Measurements from ENCODE around the gene IPO9. TPM values are rescaled to one million over a fixed set of nuclear protein-coding genes. Genes with fewer than 3 reads are reported as not detected.

Gene IPO9
- total RNA-seq, 2 experiments from 2014 or later, result 64.6 to 67.5 TPM

- Mint-ChIP-seq H3K4me1 (ENCODE audit: low read depth) (peaks cover 6% of the 10 kb centered on the region), H3K27me3 (peaks cover 18% of the 10 kb centered on the region), H3K36me3 (ENCODE audit: low read depth) (no peaks in the 10 kb centered on the region), H3K27ac (no peak overlapping the region), H3K9me3 (no peaks in the 10 kb centered on the region), H3K4me3 (no peak overlapping the region)
- POLR2A ChIA-PET, result interaction anchor here (1.0 to 2.4 kb wide), 7 partner anchors 9 to 99 kb away, joined by 3 to 10 read pairs (median 5); partner anchors contain the start of genes RNPEP and TIMM17A
- CTCF ChIA-PET, result interaction anchor here (1.3 to 8.3 kb wide), 5 partner anchors 10 to 117 kb away, joined by 5 to 100 read pairs (median 6); no protein-coding TSS in a partner anchor
- peak; percentile 25 for DNase-seq
- intact Hi-C loops (cut with micrococcal nuclease), result no loop called here
- ATAC-seq, result peak; percentile 37
- no peak for TF ChIP-seq CTCF (IDR thresholded peaks at IDR 0.05)
Measured at GRCh38 chr1:201883786-201884185, 54.8 kb downstream of the IPO9 start.

- no peak for ATAC-seq
- CTCF ChIA-PET, result interaction anchor here (2.0 to 8.3 kb wide), 4 partner anchors 10 to 116 kb away, joined by 5 to 100 read pairs (median 12); no protein-coding TSS in a partner anchor
- no peaks in the 10 kb centered on the region for H3K9me3 Mint-ChIP-seq
- intact Hi-C loops (cut with micrococcal nuclease), result no loop called here
- no peak overlapping the region for H3K27ac Mint-ChIP-seq
- H3K27me3 Mint-ChIP-seq, result peaks cover 19% of the 10 kb centered on the region
- no peaks in the 10 kb centered on the region for H3K36me3 Mint-ChIP-seq (ENCODE audit: low read depth)
- no peak overlapping the region for H3K4me3 Mint-ChIP-seq
- POLR2A ChIA-PET, result interaction anchor here (1.1 to 2.4 kb wide), 5 partner anchors 9 to 71 kb away, joined by 3 to 10 read pairs (median 8); partner anchors contain the start of gene TIMM17A
- peaks cover 9% of the 10 kb centered on the region for H3K4me1 Mint-ChIP-seq (ENCODE audit: low read depth)
- no peak for DNase-seq
- TF ChIP-seq CTCF (IDR thresholded peaks at IDR 0.05), result no peak
Measured at GRCh38 chr1:201884425-201884824, 55.5 kb downstream of the IPO9 start.

- DNase-seq, result no peak
- Mint-ChIP-seq H3K4me3 (no peak overlapping the region), H3K9me3 (no peaks in the 10 kb centered on the region), H3K27me3 (peaks cover 28% of the 10 kb centered on the region), H3K36me3 (ENCODE audit: low read depth) (no peaks in the 10 kb centered on the region), H3K4me1 (ENCODE audit: low read depth) (peaks cover 11% of the 10 kb centered on the region), H3K27ac (no peak overlapping the region)
- intact Hi-C loops (cut with micrococcal nuclease), result no loop called here
- CTCF ChIA-PET, result interaction anchor here (2.5 to 8.3 kb wide), 3 partner anchors 8 to 11 kb away, joined by 6 to 100 read pairs (median 36); no protein-coding TSS in a partner anchor
- no peak for ATAC-seq
- TF ChIP-seq CTCF (IDR thresholded peaks at IDR 0.05), result no peak
- POLR2A ChIA-PET, result interaction anchor here (0.6 to 1.6 kb wide), 5 partner anchors 8 to 78 kb away, joined by 3 to 4 read pairs (median 3); no protein-coding TSS in a partner anchor
Measured at GRCh38 chr1:201885531-201886075, 56.6 kb downstream of the IPO9 start.

GRCh38 chr1:201886103-201886885 lies 57.3 kb downstream of the IPO9 start:
- intact Hi-C loops (cut with micrococcal nuclease), result no loop called here
- Mint-ChIP-seq H3K4me1 (ENCODE audit: low read depth) (peaks cover 11% of the 10 kb centered on the region), H3K9me3 (no peaks in the 10 kb centered on the region), H3K4me3 (no peak overlapping the region), H3K27me3 (peaks cover 30% of the 10 kb centered on the region), H3K36me3 (ENCODE audit: low read depth) (no peaks in the 10 kb centered on the region), H3K27ac (no peak overlapping the region)
- CTCF ChIA-PET, result interaction anchor here (1.0 to 2.6 kb wide), 6 partner anchors 8 to 85 kb away, joined by 3 to 36 read pairs (median 5); no protein-coding TSS in a partner anchor
- DNase-seq (no peak), ATAC-seq (no peak)
- no peak for TF ChIP-seq CTCF (IDR thresholded peaks at IDR 0.05)
- POLR2A ChIA-PET, result interaction anchor here (0.6 to 1.5 kb wide), 4 partner anchors 8 to 77 kb away, joined by 3 to 4 read pairs (median 3); no protein-coding TSS in a partner anchor

All from activated CD8-positive, alpha-beta T cell treated with anti-CD3 and anti-CD28 coated beads for 36 hours (primary cell).